Subcutaneous abdominal adipose tissue (tissue), 5 donors: ENCODE measurements around the gene DPP6.

Experiments
- H3K27ac ChIP-seq: one replicate; pipeline ENCODE4 v1.7.0; 2013; ENCODE audit warnings: low read depth, mild to moderate bottlenecking, inconsistent platforms, low read length, moderate library complexity
- H3K27me3 ChIP-seq, 5 donors: one replicate each; pipeline ENCODE4 v1.7.0; 2013; ENCODE audit warnings: low read length in 5 of 5, inconsistent platforms in 1 of 5; ENCODE audit not compliant: control insufficient read depth in 5 of 5, insufficient read depth in 4 of 5
- H3K36me3 ChIP-seq, 5 donors: one replicate each; pipeline ENCODE4 v1.7.0; 2013; ENCODE audit warnings: low read length in 5 of 5; ENCODE audit not compliant: control insufficient read depth in 5 of 5, insufficient read depth in 5 of 5
- H3K4me1 ChIP-seq, 5 donors: one replicate each; pipeline ENCODE4 v1.7.0; 2013; ENCODE audit warnings: low read length in 5 of 5, mild to moderate bottlenecking in 3 of 5, moderate library complexity in 1 of 5; ENCODE audit not compliant: control insufficient read depth in 5 of 5, insufficient read depth in 5 of 5
- H3K4me3 ChIP-seq, 5 donors: one replicate each; pipeline ENCODE4 v1.7.0; 2013; ENCODE audit warnings: low read length in 5 of 5, low read depth in 1 of 5
- H3K9ac ChIP-seq, 5 donors: one replicate each; pipeline ENCODE4 v1.7.0; 2013; ENCODE audit warnings: low read length in 5 of 5, mild to moderate bottlenecking in 4 of 5, moderate library complexity in 3 of 5
- H3K9me3 ChIP-seq, 5 donors: one replicate each; pipeline ENCODE4 v1.7.0; 2013; ENCODE audit warnings: low read length in 5 of 5; ENCODE audit not compliant: control insufficient read depth in 5 of 5
- donor health status: healthy.
- donor health status: healthy.
- donor health status: healthy.
- donor health status: healthy.
- donor health status: healthy.

DPP6 gene

DNA sequence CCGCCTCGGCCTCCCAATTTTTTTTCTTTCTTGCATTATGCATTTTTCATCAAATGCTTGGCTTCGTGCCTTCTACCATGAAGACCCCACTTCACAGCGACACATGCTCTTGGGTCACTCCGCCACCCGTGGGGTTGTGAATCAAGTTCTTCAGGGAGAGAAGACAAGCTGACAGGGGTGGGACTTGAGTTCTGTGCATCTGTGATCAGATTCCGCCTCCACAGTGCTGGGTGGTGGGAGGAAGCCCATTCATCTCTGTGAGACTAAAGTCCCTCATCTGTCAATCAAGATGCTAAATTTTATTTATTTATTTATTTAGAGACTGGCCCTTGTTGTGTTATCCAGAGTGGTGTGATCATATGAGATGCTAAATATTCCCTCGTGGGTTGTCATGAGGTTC lies 333.0 kb downstream of the DPP6 start:
- H3K4me1 ChIP-seq: no peaks in the 10 kb centered on the region

DNA sequence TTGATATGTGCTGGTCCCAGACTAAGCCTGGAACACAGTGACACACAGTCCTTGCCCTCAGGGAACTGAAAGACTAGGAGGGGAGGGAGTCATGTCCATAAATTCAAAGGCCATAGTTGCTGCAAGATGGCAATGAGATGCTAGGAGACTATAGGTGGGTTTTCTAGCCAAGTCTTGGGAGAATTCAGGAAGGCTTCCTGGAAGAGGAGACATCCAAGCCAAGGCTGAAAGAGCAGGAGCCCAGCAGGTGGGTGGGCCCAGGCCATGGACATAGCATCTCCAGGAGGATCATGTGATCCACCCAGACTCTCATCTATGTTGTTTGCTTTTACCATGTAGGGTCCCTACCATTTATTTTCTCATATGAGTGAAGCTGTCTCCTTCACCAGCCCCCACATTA lies 335.1 kb downstream of the DPP6 start:
- Histone ChIP-seq H3K36me3 (no peaks in the 10 kb centered on the region), H3K9ac (no peak overlapping the region), H3K4me3 (no peak overlapping the region), H3K9me3 (peaks cover 0 to 2% (median 0%) of the 10 kb centered on the region in 5 donors), H3K27ac (no peak overlapping the region), H3K27me3 (no peaks in the 10 kb centered on the region), H3K4me1 (no peaks in the 10 kb centered on the region)

More for the DNA sequence above, 333.0 kb downstream of the DPP6 start:
- Histone ChIP-seq H3K27me3 (no peaks in the 10 kb centered on the region), H3K36me3 (no peaks in the 10 kb centered on the region), H3K9me3 (peaks cover 0 to 3% (median 0%) of the 10 kb centered on the region in 5 donors), H3K9ac (no peak overlapping the region), H3K4me3 (no peak overlapping the region), H3K27ac (no peak overlapping the region)

DNA sequence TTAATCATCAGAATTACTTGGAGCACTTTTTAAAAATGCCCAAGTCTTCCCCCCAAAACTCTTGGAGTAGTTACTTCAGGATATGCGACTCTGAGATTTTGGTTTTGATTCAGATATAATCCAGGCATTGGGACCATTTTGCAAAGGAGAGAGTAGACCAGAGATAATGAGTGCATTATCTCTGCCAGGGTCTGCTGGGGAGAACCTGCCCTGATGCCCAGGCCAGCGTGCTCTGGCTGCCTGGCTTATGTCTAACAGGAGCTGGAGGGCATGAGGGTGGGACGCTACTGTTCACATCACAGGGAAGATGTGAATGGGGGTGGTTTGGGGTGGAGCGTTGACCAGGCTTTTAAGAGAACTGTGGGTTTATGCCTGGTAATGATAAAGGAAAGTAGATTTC lies 336.2 kb downstream of the DPP6 start:
- Histone ChIP-seq H3K9me3 (peaks cover 0 to 2% (median 0%) of the 10 kb centered on the region in 5 donors), H3K27me3 (no peaks in the 10 kb centered on the region), H3K4me1 (no peaks in the 10 kb centered on the region), H3K9ac (no peak overlapping the region), H3K36me3 (no peaks in the 10 kb centered on the region), H3K4me3 (no peak overlapping the region), H3K27ac (no peak overlapping the region)

DNA sequence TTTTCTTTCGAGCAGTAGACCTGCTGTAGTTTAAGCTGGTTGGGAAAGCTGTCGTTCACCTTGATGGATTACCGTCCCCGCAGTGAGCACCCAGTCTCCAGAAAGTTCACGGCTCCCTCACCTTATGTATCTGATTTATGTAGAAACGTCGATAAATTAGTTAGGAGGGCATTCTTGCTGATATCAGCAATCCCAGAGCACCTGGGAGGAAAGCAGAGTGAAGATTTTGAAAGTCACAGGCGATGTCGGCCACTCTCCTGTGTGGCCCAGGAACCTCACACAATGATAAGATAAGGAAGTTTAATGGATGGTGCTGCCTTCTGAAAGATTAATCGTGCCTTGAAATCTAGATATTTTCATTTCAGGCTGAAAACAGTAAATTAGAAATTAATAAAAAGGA lies 336.8 kb downstream of the DPP6 start:
- Histone ChIP-seq H3K9ac (no peak overlapping the region), H3K4me1 (no peaks in the 10 kb centered on the region), H3K4me3 (no peak overlapping the region), H3K36me3 (no peaks in the 10 kb centered on the region), H3K9me3 (peaks cover 0 to 2% (median 0%) of the 10 kb centered on the region in 5 donors), H3K27me3 (no peaks in the 10 kb centered on the region), H3K27ac (no peak overlapping the region)

DNA sequence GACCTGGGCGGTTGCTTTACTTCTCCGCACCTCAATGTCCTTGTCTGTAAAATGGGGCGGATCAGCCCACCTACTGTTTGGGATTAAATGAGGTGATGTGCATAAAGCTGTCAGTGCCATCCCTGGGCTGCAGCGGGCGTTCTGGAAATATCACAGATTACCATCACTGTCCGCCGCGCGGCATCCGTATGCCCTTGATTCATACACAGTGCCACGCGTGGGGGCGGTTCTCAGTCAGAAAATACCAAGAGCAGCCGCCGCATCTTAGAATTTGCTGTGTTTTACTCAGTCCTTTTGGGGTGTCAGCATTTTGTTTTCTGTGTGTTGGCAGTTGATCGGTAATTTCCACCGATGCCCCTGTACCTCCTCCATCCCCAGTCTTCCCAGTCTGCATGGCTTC lies 338.8 kb downstream of the DPP6 start:
- Histone ChIP-seq H3K36me3 (no peaks in the 10 kb centered on the region), H3K9ac (no peak overlapping the region), H3K4me3 (peak overlapping the region in 1 of 5 donors; percentile 4), H3K27ac (no peak overlapping the region), H3K4me1 (no peaks in the 10 kb centered on the region), H3K9me3 (no peaks in the 10 kb centered on the region), H3K27me3 (no peaks in the 10 kb centered on the region)

DNA sequence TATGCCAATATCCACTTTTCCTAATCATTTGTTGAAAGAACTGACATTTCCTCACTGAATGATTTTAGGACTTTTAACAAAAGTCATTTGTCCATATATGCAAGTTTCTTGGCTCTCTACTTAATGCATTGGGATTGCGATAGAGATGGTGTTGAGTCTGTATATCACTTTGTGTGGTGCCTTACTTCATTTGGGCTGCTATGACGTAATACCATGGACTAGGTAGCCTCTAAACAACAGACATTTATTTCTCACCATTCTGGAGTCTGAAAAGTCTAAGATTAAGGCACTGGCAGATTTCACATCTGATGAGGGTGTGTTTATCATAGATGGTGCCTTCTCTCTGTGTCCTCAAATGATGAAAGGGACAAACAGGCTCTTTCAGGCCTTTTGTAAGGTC lies 342.6 kb downstream of the DPP6 start:
- H3K4me1 ChIP-seq: no peaks in the 10 kb centered on the region
- no peaks in the 10 kb centered on the region for H3K27me3 ChIP-seq
- no peaks in the 10 kb centered on the region for H3K9me3 ChIP-seq
- H3K27ac ChIP-seq: no peak overlapping the region
- H3K9ac ChIP-seq: no peak overlapping the region
- H3K4me3 ChIP-seq: no peak overlapping the region
- H3K36me3 ChIP-seq: no peaks in the 10 kb centered on the region

DNA sequence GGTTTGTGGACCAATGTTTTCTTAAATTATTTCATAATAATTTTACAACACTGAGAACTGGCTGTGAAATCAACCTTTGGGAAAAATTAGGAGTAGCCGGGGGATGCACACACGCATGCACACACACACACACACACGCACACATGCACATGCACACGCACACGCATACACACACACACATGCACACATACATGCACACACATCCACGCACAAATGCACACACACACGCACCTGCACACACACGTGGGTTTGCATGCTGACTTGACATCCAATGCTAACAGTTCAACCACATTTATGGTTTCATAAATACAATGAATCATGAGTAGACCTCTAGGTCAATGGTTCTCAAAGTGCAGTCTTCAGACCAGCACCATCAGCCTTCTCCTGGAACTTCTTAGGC lies 354.1 kb downstream of the DPP6 start:
- H3K9me3 ChIP-seq: peaks cover 0 to 3% (median 0%) of the 10 kb centered on the region in 5 donors
- no peaks in the 10 kb centered on the region for H3K4me1 ChIP-seq
- H3K4me3 ChIP-seq: no peak overlapping the region
- H3K36me3 ChIP-seq: no peaks in the 10 kb centered on the region
- H3K27me3 ChIP-seq: no peaks in the 10 kb centered on the region
- no peak overlapping the region for H3K9ac ChIP-seq
- no peak overlapping the region for H3K27ac ChIP-seq

DNA sequence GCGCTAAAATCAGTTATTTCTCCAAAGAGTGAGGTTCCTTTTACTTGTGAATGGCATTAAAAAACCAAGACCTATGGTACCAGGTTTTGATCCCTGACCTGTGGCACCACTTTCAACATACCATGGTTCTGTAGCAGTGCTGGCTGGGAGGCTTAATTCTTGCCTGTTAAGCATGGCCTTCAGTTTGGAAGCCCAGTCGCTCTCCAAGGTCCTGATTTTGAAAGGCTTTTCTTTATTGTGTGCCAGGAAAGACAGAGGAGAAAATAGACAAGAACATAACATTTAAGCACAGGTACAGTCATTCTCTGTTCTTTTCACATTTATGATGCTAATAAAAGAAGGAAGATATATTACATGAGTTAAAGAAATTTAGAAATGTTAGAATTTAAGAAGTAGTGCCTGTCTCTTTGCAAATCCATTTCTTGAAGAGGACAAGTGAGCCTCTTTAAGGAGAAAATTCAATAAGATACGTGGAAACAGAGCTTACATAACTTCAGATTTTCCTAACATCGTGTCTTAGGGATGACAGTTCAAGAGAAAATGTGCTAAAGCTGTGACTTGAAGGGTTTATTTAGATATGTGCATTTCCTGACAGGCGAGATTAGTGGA lies 357.6 kb downstream of the DPP6 start:
- peaks cover 0 to 3% (median 0%) of the 10 kb centered on the region in 5 donors for H3K9me3 ChIP-seq
- no peaks in the 10 kb centered on the region for H3K36me3 ChIP-seq
- H3K4me3 ChIP-seq: no peak overlapping the region
- peaks cover 0 to 2% (median 0%) of the 10 kb centered on the region in 5 donors for H3K27me3 ChIP-seq
- H3K9ac ChIP-seq: no peak overlapping the region
- H3K27ac ChIP-seq: no peak overlapping the region
- H3K4me1 ChIP-seq: no peaks in the 10 kb centered on the region

DNA sequence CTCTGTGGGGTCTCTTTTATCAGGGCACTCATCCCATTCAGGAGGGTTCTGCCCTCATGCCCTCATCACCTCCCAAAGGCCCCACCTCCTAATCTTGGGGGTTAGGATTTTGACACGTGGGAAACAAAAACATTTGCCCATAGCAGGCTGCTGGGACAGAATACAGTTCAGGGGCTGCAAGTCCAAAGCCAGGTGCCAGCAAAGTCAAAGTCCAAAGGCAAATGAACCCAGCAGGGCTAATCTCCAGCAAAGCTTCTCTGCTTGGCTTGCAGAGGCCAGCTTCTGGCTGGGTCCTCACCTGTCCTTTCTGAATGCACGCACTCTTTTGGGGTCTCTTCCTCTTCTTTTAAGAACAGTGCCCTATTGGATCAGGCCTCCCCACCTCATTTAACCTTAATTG lies 359.9 kb downstream of the DPP6 start:
- Histone ChIP-seq H3K9me3 (no peaks in the 10 kb centered on the region), H3K4me1 (no peaks in the 10 kb centered on the region), H3K9ac (no peak overlapping the region), H3K36me3 (no peaks in the 10 kb centered on the region), H3K27ac (no peak overlapping the region), H3K27me3 (peaks cover 0 to 2% (median 0%) of the 10 kb centered on the region in 5 donors), H3K4me3 (no peak overlapping the region)

DNA sequence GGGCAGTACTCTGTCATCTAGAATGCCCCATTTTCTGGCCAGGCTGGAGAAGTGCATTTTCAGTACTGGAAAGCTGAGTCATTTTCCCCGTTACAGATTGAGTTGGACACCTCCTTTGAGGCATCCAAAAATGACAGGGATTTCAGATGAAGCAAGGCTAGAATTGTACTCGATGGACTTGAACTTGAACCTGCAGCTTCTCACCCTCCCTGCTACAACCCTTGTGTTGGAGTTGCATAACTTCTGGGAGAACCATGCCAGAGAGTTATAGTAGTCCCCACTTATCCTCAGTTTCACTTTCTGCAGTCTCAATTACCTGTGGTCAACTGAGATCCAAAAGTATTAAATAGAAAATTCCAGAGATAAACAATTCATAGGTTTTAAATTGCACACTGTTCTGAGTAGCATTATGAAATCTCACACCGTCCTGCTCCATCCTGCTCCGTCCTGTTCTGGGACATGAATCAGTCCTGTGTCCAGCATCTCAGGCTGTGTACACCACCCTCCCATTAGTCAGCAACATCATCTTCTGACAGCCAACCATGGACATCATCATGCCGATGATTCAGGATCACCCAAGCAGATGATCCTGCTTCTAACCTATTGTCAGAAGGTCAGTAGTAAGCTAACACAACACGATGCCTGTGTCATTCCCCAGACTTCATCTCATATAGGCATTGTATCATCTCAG lies 363.7 kb downstream of the DPP6 start:
- Histone ChIP-seq H3K27me3 (peaks cover 0 to 2% (median 0%) of the 10 kb centered on the region in 5 donors), H3K36me3 (no peaks in the 10 kb centered on the region), H3K27ac (no peak overlapping the region), H3K4me1 (no peaks in the 10 kb centered on the region), H3K9me3 (no peaks in the 10 kb centered on the region), H3K9ac (no peak overlapping the region), H3K4me3 (no peak overlapping the region)
